ENCODE measurements around the gene PPM1L.

GRCh38 chr3:160919942-160920341, 163.9 kb downstream of the PPM1L start:
- TF ChIP-seq CTCF (conservative IDR thresholded peaks at IDR 0.05; ENCODE audit: low read depth, low read length) (no peak), EZH2 (IDR thresholded peaks at IDR 0.05; ENCODE audit: borderline replicate concordance, low read depth, low read length, poor library complexity, severe bottlenecking) (no peak)
